ENCODE data around the gene KIAA1217.

Gene KIAA1217

DNA sequence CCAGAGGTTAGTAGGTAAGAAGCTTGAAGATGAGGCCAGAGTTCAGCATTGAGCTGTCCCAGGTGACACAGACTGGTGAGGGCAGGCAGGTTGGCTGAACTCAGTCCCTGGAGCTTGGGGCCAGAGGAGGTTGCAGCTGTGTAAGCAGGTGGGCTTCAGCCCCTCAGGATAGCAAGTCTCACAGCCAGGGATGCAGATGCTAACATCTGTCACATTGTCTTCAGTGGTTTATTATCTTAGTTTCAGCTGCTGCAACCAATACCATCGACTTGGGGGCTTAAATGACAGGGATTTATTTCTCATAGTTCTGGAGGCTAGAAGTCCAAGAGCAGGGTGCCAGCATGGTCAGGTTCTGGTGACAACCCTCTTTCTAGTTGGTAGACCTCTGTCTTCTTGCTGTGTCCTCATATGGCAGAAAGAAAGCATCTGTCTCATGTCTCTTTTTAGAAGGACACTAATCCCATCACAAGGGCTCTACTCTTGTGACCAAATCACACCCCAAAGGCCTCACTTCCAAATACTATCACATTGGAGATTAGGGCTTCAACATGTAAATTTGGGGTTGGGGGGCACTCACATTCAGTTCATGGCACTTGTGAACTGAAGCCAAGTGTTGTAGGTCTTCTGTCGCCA is 146.2 kb downstream of the KIAA1217 start:
- in situ Hi-C loops (cut with MboI; ENCODE audit: low sequenced_read_pairs): no loop called here

DNA sequence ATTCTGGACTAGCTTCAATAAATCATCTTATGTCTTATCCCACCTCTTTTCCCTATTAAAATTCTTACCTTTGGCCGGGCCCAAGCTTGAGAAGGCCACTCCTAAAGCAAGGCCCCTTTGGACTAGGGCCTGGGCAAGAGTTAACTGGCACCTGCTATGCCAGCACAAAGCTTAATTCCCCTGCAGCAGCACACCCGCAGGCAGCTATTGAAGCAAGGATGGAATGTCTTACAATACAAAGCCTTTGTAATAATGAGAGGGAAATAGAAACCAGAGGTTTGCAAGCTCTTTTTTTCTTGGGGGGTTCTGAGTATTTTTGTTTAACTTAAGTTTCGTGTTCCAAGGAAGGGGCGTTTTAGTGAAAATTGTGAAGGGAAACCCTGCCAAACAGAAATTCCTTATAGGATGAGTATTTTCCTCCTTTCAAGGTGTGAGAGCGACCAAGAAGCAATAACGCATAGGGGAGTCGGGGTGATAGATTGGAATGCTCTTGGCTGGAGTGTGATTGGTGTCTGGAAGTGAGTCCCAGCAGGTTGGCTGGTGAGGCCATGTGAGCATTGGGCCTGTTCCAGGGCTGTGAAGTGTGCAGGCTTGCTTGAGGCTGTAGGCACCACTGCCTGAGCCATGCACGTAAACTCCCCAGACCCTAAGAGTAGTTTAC is 148.5 kb downstream of the KIAA1217 start:
- in situ Hi-C loops (cut with MboI; ENCODE audit: low sequenced_read_pairs): no loop called here

DNA sequence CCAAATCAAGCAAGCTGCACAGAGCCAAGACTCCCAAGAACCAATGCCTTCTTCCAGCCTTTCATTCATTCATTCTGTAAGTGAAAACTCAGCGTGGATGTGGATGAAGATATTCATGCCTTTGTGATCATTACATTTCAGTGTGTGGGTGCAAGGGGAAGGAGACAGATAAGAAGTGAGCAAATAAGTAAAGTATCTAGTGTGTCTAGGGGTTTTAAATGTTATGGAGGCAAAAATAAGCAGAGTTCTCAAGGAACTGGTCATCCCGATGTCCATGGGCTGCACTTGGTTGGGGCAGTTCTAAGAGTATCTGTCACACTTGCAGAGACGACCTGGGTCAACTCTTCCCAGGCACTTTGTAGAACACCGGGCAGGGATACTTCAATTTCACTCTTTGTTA is 149.1 kb downstream of the KIAA1217 start:
- in situ Hi-C loops (cut with MboI; ENCODE audit: low sequenced_read_pairs): no loop called here

DNA sequence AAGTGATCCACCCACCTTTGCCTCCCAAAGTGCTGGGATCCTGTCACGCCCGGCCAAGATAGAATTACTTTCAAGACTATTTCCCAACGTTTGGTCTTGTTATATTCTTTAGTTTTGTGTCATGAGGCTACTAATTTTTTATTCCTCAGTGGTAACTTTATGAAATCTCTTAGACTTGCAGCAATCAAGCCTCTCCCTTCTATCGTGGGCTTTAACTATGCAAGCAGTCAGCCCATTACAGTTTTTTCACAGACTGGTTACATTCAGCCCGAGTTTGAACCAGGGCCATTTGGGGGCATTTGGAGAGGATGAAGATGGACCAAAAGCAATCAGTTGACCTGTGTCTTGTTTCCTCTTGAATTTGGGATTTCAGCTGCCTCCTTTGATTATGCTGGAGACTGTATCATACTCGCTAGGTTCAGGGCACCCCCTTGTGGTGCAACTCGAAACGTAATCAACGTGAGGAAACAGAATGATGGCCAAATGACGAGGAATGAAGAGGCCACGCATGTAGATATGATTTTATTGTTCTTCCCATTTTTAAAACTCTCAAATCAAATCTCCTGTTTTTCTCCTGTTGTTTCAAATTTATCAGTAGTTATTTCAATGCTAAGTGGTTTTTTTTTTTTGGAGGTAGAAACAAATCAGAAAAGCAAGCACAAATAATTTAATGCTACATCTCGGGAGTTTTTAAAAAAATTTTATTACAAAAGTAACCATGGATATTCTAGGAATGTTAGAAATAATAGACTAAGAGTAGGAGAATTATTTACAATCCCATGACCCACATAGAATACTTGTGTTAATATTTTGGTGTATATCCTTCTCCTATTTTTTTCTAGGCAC is 151.6 kb downstream of the KIAA1217 start:
- in situ Hi-C loops (cut with MboI; ENCODE audit: low sequenced_read_pairs): no loop called here

DNA sequence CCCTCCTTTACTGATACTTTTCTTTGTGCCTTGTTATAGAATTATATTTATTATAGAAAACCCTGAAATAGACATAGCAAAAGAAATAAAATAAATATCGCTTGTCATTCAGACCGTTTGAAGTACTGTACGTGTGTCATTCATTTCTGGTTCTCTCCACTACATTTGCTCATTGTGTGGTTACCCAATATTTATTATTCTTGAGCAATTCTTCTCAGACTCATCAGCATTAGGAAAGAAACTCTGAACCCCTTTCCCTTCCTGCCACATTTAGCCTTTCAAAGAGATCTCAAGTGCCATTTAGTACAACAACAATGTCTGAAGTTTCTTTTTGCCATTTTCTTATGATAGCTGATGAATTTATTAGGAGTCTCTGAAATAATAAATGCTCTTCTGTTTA is 154.1 kb downstream of the KIAA1217 start:
- in situ Hi-C loops (cut with MboI; ENCODE audit: low sequenced_read_pairs): no loop called here

DNA sequence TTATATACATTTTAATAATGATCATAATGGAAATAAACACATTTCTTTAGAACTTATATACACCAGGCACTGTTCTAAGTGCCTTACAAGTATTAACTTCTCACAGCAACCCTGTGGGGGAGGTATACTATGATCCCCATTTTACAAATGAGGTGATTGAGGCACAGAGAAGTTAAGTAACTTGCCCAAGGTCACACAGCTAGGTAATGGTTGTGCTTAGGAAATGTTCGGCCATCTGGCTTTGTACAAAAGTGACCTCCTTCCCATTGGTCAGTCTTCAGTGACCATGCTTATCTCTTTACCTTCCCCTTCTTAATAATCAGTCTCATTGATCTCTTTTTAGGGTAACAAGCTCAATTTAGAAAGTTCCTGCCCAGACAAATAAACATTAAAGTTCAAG is 158.8 kb downstream of the KIAA1217 start:
- in situ Hi-C loops (cut with MboI; ENCODE audit: low sequenced_read_pairs): no loop called here

DNA sequence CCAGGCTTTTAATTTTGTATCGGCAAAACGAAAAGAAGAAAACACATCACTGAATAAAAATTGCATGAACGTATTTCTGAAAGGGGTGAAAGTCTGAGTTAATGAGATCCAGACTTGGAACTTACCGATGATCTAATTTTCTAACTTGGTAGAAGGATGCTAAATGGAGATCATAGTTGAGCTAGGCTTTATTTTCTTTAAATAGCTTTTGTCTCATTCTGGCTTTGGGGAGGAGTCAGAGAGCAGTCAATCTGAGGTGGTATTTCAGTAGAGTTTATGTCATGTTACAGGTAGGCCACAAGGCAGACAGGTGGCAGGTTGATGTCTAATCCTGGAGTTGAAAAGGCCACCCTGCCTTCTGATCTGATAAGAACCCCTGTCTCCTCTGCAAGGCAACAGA is 161.9 kb downstream of the KIAA1217 start:
- in situ Hi-C loops (cut with MboI; ENCODE audit: low sequenced_read_pairs): no loop called here

DNA sequence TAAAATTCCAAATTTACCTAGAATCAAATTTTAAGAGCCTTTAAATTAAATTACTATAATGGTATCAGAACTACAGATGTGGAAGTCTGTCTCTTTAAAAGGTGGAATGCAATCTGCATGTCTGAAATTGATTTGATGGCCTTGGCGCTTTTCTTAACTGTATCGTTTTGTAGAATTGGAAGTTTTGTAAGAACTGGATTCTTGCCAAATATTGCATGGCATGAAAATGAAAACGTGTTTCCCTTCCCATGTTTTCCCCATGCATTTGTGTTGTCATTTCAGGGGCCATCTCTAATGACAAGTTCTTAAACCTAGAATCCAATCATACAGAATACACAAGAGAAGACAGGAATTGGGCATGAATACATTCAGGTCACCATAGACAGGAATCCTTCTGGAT is 162.5 kb downstream of the KIAA1217 start:
- in situ Hi-C loops (cut with MboI; ENCODE audit: low sequenced_read_pairs): no loop called here

DNA sequence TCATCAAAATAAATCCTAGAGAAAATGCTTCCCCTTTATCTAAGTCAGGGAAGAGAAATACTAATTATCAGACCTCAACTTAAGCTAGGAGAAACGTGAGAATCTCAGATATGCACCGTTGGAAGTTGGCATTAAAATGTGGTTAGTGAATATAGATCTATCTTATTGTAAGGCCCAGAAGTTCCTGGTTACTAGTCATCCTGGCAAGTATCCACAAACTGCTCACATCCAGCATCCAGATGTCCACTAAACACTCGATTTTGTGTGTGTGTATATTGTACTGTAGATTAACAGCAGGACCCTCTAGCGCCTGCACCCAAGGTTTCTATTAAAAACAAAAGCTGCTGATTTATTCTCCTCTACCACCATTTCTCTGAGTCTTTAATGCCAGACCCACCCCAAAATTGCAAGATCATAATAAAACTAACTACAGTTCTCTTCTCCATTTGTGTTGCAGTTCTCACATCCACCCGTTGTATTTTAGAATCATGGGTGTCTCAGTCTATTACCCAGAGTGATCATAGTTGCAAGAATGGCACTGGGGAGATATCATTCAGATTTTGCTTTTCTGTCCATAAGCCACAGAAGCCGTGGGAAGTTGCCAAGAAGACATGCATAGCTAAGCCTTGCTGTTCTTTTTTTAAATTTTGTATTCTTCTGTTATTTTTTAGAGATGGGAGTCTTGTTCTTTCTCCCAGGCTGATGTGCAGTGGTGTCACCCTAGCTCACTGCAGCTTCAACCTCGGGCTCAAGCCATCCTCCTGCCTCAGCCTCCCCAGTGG is 165.4 kb downstream of the KIAA1217 start:
- in situ Hi-C loops (cut with MboI; ENCODE audit: low sequenced_read_pairs): no loop called here

DNA sequence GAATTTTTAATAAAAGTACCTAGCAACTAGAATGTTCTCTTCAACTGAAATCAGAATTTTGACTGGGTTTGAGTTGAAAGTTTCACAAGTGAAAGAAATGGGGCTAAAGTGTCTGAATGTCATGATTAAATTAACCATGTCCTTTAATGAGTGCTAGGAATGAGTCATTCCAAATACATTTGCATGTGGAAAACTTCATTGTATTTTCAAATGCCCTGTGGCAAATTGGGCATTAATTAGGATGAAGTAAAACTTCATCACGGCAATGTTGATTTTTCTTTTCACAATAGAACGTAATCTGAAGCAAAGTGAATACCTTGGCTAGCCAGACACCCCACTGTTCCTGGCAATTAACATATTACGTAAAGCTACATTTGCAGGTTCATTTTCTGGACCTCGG is 166.6 kb downstream of the KIAA1217 start:
- in situ Hi-C loops (cut with MboI; ENCODE audit: low sequenced_read_pairs): no loop called here

DNA sequence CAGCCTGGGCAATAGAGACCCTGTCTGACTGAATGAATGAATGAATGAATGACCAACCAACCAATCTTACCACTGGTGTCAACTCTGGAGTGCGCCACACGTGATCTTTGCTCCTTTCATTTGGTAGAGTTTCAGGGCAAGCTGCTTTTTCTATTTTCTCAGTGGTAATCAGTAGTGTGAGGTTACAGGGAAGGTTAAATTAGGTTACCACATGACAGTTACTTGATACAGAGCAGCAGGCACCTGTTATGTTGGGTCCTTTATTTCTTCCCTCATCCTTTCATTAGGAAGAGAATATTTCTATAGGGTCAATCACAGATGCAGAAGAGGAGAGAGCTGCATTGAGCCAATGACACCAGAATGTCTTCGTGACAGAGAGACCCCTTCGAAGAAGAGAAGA is 167.8 kb downstream of the KIAA1217 start:
- in situ Hi-C loops (cut with MboI; ENCODE audit: low sequenced_read_pairs): no loop called here

DNA sequence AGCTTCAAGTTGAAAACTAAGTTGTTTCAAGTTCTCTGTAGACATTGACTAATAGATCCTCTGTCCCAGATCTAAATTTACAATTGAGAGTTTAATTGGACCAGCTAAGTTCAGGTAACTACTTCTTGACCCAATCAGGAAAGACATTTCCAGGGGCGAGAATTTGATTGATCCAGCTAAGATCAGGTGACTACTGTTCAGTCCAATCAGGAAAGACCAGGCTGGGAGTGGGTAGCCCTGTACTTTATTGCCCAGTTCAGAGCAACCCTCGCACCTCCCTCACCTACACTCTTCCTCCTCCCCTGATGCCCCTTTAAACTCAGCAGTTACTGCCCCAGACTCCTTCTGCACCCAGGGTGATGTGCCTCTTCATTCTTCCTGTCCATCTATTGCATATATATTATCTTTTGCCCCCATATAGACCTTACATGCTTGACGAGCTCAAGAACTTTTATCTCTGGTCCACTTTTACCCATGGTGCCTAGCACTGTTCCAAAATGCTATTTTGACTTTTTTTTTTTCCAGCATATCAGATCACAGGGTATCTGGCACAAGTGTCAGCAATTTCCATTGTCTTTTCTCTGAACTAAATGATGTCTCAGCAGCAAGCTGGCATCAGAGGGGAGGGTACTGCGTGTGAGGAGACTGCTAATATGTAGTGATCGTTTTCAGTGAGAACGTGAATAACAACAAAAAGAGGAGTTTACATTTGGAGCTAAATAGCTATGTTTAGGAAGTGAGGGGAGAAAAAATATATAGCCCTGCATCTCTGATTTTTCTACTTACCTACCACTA is 169.4 kb downstream of the KIAA1217 start:
- in situ Hi-C loops (cut with MboI; ENCODE audit: low sequenced_read_pairs): no loop called here

DNA sequence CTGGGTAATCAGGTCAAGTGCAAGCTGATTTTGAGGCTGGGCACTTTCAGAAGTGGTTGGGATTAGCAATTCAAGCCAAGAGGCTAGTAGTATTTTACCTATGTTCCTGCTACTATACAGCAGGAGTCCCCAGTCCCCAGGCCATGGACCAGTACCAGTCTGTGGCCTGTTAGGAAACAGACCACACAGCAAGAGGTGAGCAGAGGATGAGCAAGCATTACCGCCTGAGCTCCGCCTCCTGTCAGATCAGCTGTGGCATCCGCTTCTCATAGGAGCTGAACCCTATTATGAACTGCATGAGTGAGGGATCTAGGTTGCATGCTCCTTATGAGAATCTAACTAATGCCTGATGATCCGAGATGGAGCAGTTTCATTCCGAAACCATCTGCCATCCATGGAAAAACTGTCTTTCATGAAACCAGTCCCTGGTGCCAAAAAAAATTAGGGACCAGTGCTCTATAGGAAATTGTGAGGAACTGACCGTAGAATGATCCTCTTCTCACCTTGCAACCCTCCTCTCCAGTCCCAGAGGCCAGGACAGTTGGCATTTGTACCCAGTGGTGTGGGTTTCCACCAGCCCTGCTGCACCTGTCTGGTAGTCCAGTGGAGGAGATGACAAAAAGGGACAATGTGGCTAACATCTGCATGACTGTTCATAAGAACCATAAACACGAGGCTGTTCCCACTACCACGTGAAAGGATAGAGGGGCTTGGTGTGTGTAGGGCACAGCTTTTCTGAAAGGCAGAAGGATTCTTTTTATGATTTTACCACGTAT is 172.5 kb downstream of the KIAA1217 start:
- in situ Hi-C loops (cut with MboI; ENCODE audit: low sequenced_read_pairs): no loop called here

DNA sequence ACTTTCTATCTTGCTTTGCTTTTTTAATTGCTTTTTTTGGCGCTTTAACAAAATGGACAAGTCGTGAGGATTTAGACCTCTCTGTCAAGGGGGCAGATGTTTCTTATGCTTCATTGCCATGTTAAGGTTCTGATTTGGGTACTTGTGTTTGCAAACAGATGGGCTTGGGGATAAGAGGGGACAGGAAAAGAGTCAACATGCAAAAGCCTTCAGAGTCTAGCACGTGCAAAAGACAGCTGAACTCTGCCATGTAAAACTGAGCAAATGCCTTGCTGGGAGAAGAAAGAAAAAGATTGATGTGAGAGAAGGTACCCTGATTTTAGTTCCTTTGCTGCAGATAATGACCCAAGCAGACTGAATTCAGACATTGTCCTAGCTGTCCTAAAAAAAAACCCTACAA is 173.1 kb downstream of the KIAA1217 start:
- in situ Hi-C loops (cut with MboI; ENCODE audit: low sequenced_read_pairs): no loop called here

DNA sequence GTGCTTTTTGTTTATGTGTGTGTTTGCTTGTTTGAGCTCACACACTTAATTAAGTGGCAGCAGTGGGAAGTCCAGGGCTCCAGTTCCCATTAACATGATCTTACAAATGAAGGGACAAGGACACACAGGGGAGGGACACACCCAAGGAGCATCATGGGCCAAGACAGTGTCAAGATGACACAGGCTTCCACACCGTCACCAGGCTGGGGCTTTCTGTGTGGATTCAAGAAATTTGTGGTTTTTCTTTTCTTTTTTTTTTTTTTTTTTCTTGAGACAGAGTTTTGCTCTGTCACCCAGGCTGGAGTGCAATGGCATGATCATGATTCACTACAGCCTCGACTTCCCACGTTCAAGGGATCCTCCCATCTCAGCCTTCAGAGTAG is 173.6 kb downstream of the KIAA1217 start:
- in situ Hi-C loops (cut with MboI; ENCODE audit: low sequenced_read_pairs): no loop called here

DNA sequence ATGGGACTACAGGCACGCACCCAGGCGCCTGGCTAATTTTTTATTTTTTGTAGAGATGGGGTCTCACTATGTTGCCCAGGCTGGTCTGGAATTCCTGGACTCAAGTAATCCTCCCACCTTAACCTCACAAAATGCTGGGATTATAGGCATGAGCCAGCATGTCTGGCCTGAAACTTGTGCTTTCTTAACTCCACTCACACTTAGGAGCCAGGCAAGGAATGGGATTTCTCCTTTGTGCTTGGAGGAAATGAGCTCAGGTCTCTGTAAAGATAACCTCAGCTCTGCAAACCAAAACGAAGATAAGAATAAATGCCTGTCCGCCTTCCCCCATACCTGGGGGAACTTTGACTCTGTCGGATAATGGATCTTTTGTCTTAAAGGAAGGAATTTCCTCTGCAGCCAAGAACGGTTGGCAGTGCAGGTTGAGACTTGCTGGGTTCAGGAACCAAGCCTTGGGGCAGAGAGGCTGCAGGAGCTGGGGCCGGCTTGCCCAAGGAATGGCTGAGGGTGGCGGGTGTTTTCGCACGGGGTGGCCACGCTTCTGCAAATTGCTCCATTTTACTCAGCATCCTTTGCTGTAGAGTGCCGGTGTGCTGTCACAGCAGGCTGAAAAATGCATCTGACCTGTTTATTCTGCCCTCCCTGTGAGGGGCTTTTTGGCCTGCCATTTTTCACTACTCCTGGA is 174.2 kb downstream of the KIAA1217 start:
- in situ Hi-C loops (cut with MboI; ENCODE audit: low sequenced_read_pairs): no loop called here

DNA sequence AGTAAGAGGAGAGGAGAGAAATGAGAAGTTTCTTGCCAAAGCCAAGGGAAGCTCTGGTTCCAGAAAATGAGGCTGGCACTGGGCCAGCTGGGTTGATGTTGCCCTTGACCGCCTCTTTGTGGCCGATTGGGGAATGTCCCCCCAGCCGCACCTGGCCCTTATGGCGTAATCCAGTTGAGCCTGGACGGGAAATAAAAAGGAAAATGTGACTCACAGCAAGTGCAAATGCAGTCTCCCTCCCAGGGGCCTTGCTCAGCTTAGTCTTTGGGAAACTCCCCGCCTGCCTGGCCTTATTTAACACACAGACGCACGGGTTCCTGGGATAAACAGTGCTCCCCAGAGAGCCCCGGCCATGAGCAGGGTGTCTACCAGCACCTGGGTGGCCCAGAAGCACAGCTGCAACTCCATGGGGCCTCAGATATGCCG is 174.8 kb downstream of the KIAA1217 start:
- in situ Hi-C loops (cut with MboI; ENCODE audit: low sequenced_read_pairs): no loop called here

DNA sequence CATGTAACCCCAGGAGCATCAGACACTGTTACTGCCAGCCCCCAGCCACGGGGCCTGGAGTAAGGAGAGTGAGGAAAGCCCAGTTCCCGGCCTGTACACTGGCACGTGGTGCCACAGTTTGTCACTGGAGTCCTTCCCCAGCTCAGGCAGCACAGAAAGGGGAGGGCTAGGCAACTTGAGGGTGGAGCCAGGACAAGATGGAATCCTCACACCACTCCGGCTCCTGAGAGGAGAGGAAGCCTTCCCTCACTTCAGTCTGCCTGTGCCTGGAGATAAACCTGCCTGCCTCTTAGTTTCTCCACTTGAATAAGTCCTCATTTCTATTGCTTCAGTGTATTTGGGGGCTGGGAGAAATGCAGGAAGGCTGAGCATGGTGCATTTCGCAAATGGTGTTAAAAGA is 176.0 kb downstream of the KIAA1217 start:
- in situ Hi-C loops (cut with MboI; ENCODE audit: low sequenced_read_pairs): no loop called here

DNA sequence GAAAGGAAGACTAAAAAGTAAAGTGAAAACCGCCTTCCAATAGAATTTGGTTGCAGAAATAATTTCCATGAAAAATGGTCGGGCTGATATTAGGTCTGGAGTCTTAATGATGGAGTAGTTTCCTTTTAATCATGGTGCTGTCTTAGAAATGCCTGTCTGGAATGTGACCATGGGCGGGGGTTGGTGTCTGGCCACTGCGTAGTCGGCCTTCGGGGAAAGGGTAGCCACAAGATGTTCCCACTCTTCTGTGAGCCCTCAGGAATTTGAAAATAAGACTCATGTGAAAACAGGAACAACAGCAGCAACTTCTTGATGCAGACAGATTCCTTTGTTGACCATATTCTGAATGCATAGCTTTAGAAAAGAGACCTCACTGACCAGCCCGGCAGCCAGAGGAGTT is 176.8 kb downstream of the KIAA1217 start:
- in situ Hi-C loops (cut with MboI; ENCODE audit: low sequenced_read_pairs): no loop called here

All from HL-60/S4 treated with retinoic acid at 250 ng/mL for 4 days and 3 days (cell line).